Progenitor cell of endocrine pancreas (in vitro differentiated cells): Measurements from ENCODE around the gene LYSMD4. TPM values are rescaled to one million over a fixed set of nuclear protein-coding genes. Genes with fewer than 3 reads are reported as not detected.
"Not testable (repeated sequence)": the region's sequence is repeated elsewhere in the genome, so short reads cannot be mapped to it uniquely, and the experiment has no call there.

Experiments used
- DNase-seq: peaks from one replicate; pipeline ENCODE4 v3.0.0; 2021; ENCODE audit warnings: low spot score; ENCODE audit not compliant: unreplicated experiment
- H3K27ac Mint-ChIP-seq: 2 replicates; pipeline ENCODE4 v1.8.0; 2021; ENCODE audit warnings: mild to moderate bottlenecking, moderate library complexity, mixed read lengths
- H3K27me3 Mint-ChIP-seq: 2 replicates; pipeline ENCODE4 v1.8.0; 2021; ENCODE audit warnings: mixed read lengths
- H3K36me3 Mint-ChIP-seq: 2 replicates; pipeline ENCODE4 v1.8.0; 2022; ENCODE audit warnings: mixed read lengths; ENCODE audit not compliant: insufficient read depth
- H3K4me1 Mint-ChIP-seq: 2 replicates; pipeline ENCODE4 v1.8.0; 2021; ENCODE audit warnings: low read depth, mixed read lengths
- H3K4me3 Mint-ChIP-seq: 2 replicates; pipeline ENCODE4 v1.8.0; 2021; ENCODE audit warnings: low read depth, mild to moderate bottlenecking, moderate library complexity, mixed read lengths
- H3K9me3 Mint-ChIP-seq: 2 replicates; pipeline ENCODE4 v1.8.0; 2021; ENCODE audit warnings: low read depth, mixed read lengths
- long read RNA-seq: library from polyadenylated mRNA; unstranded; transcript quantifications from one replicate; pipeline ENCODE4 v2.0.0, GENCODE V29; 2020
- total RNA-seq: library from RNA; stranded (reverse); gene quantifications from 2 replicates; pipeline ENCODE4 v1.2.1, GENCODE V29; 2021
- TF ChIP-seq, protein P1 (sequence below): fragments of 200-600 bp; sonication (generic); IDR thresholded peaks from one replicate; pipeline ENCODE4 v1.5.0; 2021; ENCODE audit warnings: antibody characterized with exemption, mild to moderate bottlenecking; ENCODE audit not compliant: unreplicated experiment

Gene LYSMD4
- total RNA-seq, result 17.9 and 18.8 TPM in 2 replicates
- long read RNA-seq, transcript LYSMD4-204 (3 exons, 2,672 nt), result minor isoform, 5 of 63 reads
- long read RNA-seq, transcript LYSMD4-210 (2 exons, 2,431 nt), result major isoform, 15 of 63 reads
- long read RNA-seq, partial matches to known transcripts, result 1 of 63 reads
- long read RNA-seq, other reads (novel, unspliced or antisense), result 38 of 63 reads

DNA sequence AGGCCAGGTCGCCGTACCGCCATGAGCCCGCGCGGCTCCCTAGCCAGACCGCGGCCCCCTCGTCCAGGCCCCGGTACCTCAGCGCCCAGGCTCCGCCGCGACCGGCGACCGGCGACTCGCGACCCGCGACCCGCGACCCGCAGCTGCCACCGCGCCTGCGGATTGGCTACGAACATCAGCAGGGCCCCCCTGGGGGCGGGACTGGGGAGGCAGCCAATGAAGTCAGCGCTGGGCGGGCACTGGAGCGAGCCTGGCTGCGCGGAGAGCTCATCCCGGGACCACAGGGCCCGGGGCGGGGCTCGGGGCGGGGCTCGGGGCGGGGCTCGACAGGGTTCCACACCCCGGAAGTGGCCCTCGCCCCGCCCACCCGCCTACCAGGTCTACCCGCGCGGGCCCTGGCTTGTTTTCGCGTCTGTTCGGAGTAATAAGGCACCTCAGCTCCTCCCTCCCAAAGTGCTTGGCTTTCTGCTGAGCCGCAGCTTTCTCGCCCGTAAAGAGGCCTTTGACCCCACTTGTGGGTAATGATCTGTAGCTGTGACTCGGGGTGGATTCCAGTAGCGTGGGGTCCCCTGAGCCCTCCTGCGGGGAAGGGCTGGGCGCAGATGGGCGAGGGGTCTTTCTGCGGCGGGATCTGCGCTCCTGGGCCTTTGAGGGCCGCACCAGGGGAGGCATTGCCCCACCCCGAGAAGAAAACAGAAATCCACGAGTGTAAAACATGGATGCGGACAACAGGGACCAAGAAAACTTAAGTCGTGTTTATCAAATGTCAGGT is at the start of gene LYSMD4:
Gene LYSMD4 (minus strand): TSS at position 170 of the 772 bp plus-strand sequence. CDS start 1,438 bp downstream, outside the sequence.
- Mint-ChIP-seq H3K9me3 (peaks cover 3% of the 10 kb centered on the region), H3K27me3 (no peaks in the 10 kb centered on the region), H3K36me3 (peaks cover 5% of the 10 kb centered on the region), H3K27ac (peak within 1 kb of the TSS; percentile 97), H3K4me3 (peak within 1 kb of the TSS; percentile 81), H3K4me1 (peaks cover 16% of the 10 kb centered on the region)
- DNase-seq, result peak; percentile 97
- TF ChIP-seq, protein P1, sequence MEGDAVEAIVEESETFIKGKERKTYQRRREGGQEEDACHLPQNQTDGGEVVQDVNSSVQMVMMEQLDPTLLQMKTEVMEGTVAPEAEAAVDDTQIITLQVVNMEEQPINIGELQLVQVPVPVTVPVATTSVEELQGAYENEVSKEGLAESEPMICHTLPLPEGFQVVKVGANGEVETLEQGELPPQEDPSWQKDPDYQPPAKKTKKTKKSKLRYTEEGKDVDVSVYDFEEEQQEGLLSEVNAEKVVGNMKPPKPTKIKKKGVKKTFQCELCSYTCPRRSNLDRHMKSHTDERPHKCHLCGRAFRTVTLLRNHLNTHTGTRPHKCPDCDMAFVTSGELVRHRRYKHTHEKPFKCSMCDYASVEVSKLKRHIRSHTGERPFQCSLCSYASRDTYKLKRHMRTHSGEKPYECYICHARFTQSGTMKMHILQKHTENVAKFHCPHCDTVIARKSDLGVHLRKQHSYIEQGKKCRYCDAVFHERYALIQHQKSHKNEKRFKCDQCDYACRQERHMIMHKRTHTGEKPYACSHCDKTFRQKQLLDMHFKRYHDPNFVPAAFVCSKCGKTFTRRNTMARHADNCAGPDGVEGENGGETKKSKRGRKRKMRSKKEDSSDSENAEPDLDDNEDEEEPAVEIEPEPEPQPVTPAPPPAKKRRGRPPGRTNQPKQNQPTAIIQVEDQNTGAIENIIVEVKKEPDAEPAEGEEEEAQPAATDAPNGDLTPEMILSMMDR, result no peak

DNA sequence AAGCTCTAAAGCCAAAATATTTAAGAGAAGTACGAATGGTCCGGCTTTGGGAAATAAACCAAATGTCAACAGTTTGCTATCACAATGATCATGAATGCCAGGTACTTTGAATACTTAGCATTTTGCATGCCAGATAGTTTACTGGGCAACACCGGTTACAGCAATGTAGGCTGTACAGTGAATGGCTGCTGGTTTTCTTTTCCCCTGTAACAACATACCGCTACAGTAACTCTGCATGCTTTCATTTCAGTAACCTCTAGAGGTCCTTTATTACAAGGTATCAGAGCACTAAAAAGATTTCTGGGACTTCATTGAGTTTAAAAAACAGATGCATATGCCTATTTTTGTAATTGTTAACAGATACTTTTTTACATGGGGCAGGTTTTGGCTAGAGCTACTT is 48.8 kb upstream of the LYSMD4 start:
- DNase-seq, H3K36me3 Mint-ChIP-seq, H3K4me1 Mint-ChIP-seq, H3K4me3 Mint-ChIP-seq, H3K27me3 Mint-ChIP-seq: not testable (repeated sequence)
- H3K9me3 Mint-ChIP-seq, result peaks cover 14% of the 10 kb centered on the region
- H3K27ac Mint-ChIP-seq, result peak overlapping the region; percentile 5

DNA sequence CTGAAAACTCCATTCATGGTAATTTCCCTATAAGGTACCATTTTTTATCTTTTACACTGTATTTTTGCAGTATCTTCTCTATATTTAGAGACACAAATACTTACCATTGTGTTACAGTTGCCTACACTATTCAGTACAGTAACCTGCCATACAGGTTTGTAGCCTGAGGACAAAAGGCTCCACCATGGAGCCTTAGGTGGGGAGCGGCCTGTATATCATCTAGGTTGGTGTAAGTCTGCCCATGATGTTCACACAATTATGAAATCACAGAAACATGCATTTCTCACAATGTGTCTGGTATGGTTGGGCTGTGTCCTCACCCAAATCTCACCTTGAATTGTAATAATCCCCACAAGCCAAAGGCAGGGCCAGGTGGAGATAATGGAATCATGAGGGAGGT is 43.9 kb upstream of the LYSMD4 start:
- Mint-ChIP-seq H3K4me3 (no peak overlapping the region), H3K27me3 (no peaks in the 10 kb centered on the region), H3K27ac (no peak overlapping the region), H3K9me3 (peaks cover 9% of the 10 kb centered on the region), H3K4me1 (peaks cover 7% of the 10 kb centered on the region), H3K36me3 (peaks cover 3% of the 10 kb centered on the region)
- DNase-seq, result no peak
- TF ChIP-seq, protein P1, result no peak

DNA sequence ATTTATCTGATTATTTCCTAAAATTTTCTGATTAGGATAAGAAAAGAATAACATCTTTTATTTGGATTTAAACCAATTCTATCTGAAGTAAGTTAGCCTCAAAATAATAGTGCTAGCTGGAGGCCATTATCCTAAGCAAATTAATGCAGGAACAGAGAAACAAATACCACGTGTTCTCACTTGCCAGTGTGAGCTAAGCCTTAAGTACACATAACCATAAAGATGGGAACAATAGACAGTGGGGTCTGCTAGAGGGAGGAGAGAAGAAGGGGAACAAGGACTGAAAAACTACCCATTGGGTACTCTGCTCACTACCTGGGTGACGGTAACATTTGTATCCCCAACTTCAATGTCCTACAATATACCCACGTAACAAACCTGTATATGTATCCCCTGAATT is 31.3 kb upstream of the LYSMD4 start:
- H3K4me1 Mint-ChIP-seq, result peaks cover 11% of the 10 kb centered on the region
- H3K9me3 Mint-ChIP-seq, result no peaks in the 10 kb centered on the region
- H3K36me3 Mint-ChIP-seq, result no peaks in the 10 kb centered on the region
- TF ChIP-seq, protein P1, result no peak
- no peak overlapping the region for H3K27ac Mint-ChIP-seq
- no peak for DNase-seq
- no peaks in the 10 kb centered on the region for H3K27me3 Mint-ChIP-seq
- no peak overlapping the region for H3K4me3 Mint-ChIP-seq

DNA sequence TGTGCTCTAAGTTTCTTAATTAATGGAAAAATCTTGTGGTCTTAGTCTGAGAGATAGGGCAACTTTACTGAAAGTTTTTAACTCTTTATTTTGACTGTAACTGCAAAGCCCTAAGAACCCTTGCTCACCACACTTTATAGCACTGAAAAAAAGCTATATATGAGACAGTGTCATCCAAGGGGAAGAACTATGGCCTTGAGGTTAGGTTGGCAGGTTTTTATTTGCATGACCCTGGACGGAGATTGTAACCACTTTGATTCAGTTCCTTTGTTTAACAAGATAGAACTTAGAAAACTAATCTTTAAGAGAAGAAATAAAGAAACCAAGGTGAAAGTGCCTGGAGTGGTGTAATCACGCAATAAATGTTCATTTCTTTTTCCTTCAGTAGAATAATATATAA is 30.6 kb upstream of the LYSMD4 start:
- Mint-ChIP-seq H3K27me3 (no peaks in the 10 kb centered on the region), H3K4me1 (peaks cover 11% of the 10 kb centered on the region), H3K27ac (no peak overlapping the region), H3K9me3 (no peaks in the 10 kb centered on the region), H3K4me3 (no peak overlapping the region), H3K36me3 (no peaks in the 10 kb centered on the region)
- TF ChIP-seq, protein P1, result no peak
- DNase-seq, result no peak
